Spleen (tissue), 11 donors: Measurements from ENCODE around the gene C17orf78. TPM values are rescaled to one million over a fixed set of nuclear protein-coding genes. Genes with fewer than 3 reads are reported as not detected.
"Not testable (repeated sequence)": the region's sequence is repeated elsewhere in the genome, so short reads cannot be mapped to it uniquely, and the experiment has no call there.

Experiments
- DNase-seq: peaks from one replicate; pipeline ENCODE4 v3.0.0-alpha.2; 2020
- H3K27ac ChIP-seq, 8 donors: fragments of 200-600 bp; sonication (generic) in 7 of 8; 1 replicate in 4 of 8; 2 replicates in 4 of 8; pipeline versions ENCODE4 v1.5.0 to v1.8.0; 2016 to 2021; ENCODE audit warnings: inconsistent platforms in 4 of 8, mild to moderate bottlenecking in 4 of 8, moderate library complexity in 1 of 8
- H3K27me3 ChIP-seq, 7 donors: fragments of 200-600 bp; sonication (generic) in 6 of 7; replicated peaks in 1 of 7; 1 replicate in 4 of 7; 2 replicates in 3 of 7; pipeline versions ENCODE4 v1.5.0 to v1.8.0; 2016 to 2021; ENCODE audit warnings: inconsistent platforms in 3 of 7, mild to moderate bottlenecking in 1 of 7
- H3K36me3 ChIP-seq, 6 donors: fragments of 200-600 bp; sonication (generic) in 5 of 6; 1 replicate in 4 of 6; 2 replicates in 2 of 6; pipeline versions ENCODE4 v1.5.0 to v1.8.0; 2016 to 2021; ENCODE audit warnings: inconsistent platforms in 2 of 6
- H3K4me1 ChIP-seq, 6 donors: fragments of 200-600 bp; sonication (generic) in 5 of 6; 1 replicate in 3 of 6; 2 replicates in 3 of 6; pipeline versions ENCODE4 v1.5.0 to v1.8.0; 2016 to 2021; ENCODE audit warnings: inconsistent platforms in 3 of 6
- H3K4me3 ChIP-seq, 8 donors: fragments of 200-600 bp; sonication (generic) in 7 of 8; 1 replicate in 4 of 8; 2 replicates in 4 of 8; pipeline versions ENCODE4 v1.5.0 to v1.8.0; 2016 to 2021; ENCODE audit warnings: inconsistent platforms in 4 of 8, mild to moderate bottlenecking in 4 of 8, moderate library complexity in 2 of 8
- H3K9me3 ChIP-seq, 8 donors: fragments of 200-600 bp; sonication (generic) in 7 of 8; 1 replicate in 4 of 8; 2 replicates in 4 of 8; pipeline versions ENCODE4 v1.5.0 to v1.8.0; 2016 to 2021; ENCODE audit warnings: inconsistent platforms in 4 of 8
- POLR2A ChIP-seq, 3 donors: fragments of 450-650 bp; IDR thresholded peaks; one replicate each; pipeline ENCODE4 v1.5.1; 2017; ENCODE audit warnings: antibody characterized with exemption in 3 of 3, mild to moderate bottlenecking in 1 of 3
- POLR2AphosphoS5 ChIP-seq, 3 donors: sonication (generic); formaldehyde crosslinking; IDR thresholded peaks; one replicate each; pipeline ENCODE4 v1.5.1; 2017; ENCODE audit warnings: antibody characterized with exemption in 3 of 3
- WGBS, 5 donors: extraction: QIAGEN DNeasy Blood & Tissue Kit in 3 of 5; methylation state at CpG; one replicate each; pipeline versions ENCODE4 v1.1.5 to v1.1.7; 2013 to 2018; 5-methylcytosine and 5-hydroxymethylcytosine counted together
- intact Hi-C: fragments of 100-400 bp; cut with DNase I; formaldehyde crosslinking; loops from one replicate; pipeline ENCODE4 v1.15.0; 2023; ENCODE audit warnings: low total_unique reads
- polyA plus RNA-seq, 3 donors: library from polyadenylated mRNA; stranded (reverse); fragments of 200-250 nt; gene quantifications; one replicate each; pipeline ENCODE4 v1.2.1, GENCODE V29; 2013
- total RNA-seq, 7 donors: library from RNA; depleted of rRNA in 3 of 7; stranded (reverse); fragments of >200 nt in 3 of 7; fragmentation: NEBNext Ultra II Directional in 4 of 7; extraction: Animal tissue kit (Norgen Biotek cat#: 25700) in 4 of 7; gene quantifications; one replicate each; pipeline versions ENCODE4 v1.1.0 to v1.2.1, GENCODE V29; 2016 to 2021
- TF ChIP-seq, protein P1 (sequence below), 11 experiments: fragments of 200-600 bp in 7 of 11; fragments of 450-650 bp in 4 of 11; sonication (generic) in 4 of 11; IDR thresholded peaks in 8 of 11; conservative IDR thresholded peaks in 3 of 11; 1 replicate in 7 of 11; 2 replicates in 4 of 11; pipeline versions ENCODE4 v1.4.0 to v1.8.0; 2016 to 2021; ENCODE audit warnings: antibody characterized with exemption in 11 of 11, inconsistent platforms in 4 of 11, mild to moderate bottlenecking in 1 of 11
- donor health status: healthy with polysubstance abuse.
- donor health status: DM: no; HTN: no; CAD: no; lungs with moderate emphysema.
- donor health status: DM: no; HTN: no; CAD: no.
- donor health status: Bipolar disorder and iron deficiency.
- donor health status: healthy.
- donor health status: DM: no; HTN: no; CAD: no.
- donor health status: DM: yes; HTN: yes; CAD: no.

Gene C17orf78
- total and polyA plus RNA-seq, 10 donors = not detected

GRCh38 chr17:37340804-37341203 lies 35.0 kb upstream of the C17orf78 start:
- Histone ChIP-seq H3K4me3 (no peak overlapping the region), H3K36me3 (peaks cover 0 to 29% (median 4%) of the 10 kb centered on the region in 6 donors), H3K27ac (no peak overlapping the region), H3K9me3 (no peaks in the 10 kb centered on the region), H3K4me1 (peaks cover 0 to 4% (median 0%) of the 10 kb centered on the region in 6 donors), H3K27me3 (no peaks in the 10 kb centered on the region)
- WGBS, 5 donors = 85 to 91% (median 86%) methylated on average over 2 of the region's 2 CpGs
- no peak for DNase-seq
- TF ChIP-seq, protein P1, sequence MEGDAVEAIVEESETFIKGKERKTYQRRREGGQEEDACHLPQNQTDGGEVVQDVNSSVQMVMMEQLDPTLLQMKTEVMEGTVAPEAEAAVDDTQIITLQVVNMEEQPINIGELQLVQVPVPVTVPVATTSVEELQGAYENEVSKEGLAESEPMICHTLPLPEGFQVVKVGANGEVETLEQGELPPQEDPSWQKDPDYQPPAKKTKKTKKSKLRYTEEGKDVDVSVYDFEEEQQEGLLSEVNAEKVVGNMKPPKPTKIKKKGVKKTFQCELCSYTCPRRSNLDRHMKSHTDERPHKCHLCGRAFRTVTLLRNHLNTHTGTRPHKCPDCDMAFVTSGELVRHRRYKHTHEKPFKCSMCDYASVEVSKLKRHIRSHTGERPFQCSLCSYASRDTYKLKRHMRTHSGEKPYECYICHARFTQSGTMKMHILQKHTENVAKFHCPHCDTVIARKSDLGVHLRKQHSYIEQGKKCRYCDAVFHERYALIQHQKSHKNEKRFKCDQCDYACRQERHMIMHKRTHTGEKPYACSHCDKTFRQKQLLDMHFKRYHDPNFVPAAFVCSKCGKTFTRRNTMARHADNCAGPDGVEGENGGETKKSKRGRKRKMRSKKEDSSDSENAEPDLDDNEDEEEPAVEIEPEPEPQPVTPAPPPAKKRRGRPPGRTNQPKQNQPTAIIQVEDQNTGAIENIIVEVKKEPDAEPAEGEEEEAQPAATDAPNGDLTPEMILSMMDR (IDR thresholded peaks at IDR 0.05 in 8 of 11, conservative IDR thresholded peaks at IDR 0.05 in 3 of 11) = no peak
- no peak for TF ChIP-seq POLR2A (IDR thresholded peaks at IDR 0.05)
- TF ChIP-seq POLR2AphosphoS5 (IDR thresholded peaks at IDR 0.05) = no peak
- intact Hi-C loops = no loop called here

- Histone ChIP-seq H3K4me3 (no peak overlapping the region), H3K36me3 (peaks cover 0 to 14% (median 0%) of the 10 kb centered on the region in 6 donors), H3K27me3 (no peaks in the 10 kb centered on the region), H3K27ac (no peak overlapping the region), H3K4me1 (peaks cover 0 to 4% (median 0%) of the 10 kb centered on the region in 6 donors), H3K9me3 (no peaks in the 10 kb centered on the region)
- no peak for DNase-seq
- intact Hi-C loops = no loop called here
- 43 to 96% (median 94%) methylated on average over 2 of the region's 2 CpGs for WGBS, 5 donors
- TF ChIP-seq POLR2AphosphoS5 (IDR thresholded peaks at IDR 0.05) (no peak), POLR2A (IDR thresholded peaks at IDR 0.05) (no peak)
- TF ChIP-seq, protein P1 (IDR thresholded peaks at IDR 0.05 in 8 of 11, conservative IDR thresholded peaks at IDR 0.05 in 3 of 11) = no peak
Observed at GRCh38 chr17:37342589-37342988, 33.2 kb upstream of the C17orf78 start.

DNA sequence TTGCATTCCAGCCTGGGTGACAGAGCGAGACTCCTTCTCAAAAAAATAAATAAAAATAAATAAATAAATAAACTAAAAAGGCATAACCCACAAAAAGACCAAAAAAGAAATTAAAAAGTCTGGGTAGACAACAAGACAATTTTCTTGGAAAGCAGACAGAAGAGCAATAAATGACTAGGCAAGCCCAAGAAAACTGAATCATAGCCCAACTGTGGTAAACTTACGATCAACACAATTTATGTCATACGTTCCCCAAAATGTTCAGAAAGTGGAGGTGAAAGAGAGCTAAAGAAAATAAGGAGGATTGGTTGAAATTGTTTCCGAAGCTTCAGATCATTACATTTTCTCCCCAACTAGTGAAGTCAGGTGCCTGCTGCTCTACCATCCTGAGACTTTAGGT lies 31.3 kb upstream of the C17orf78 start:
- Histone ChIP-seq H3K36me3 (peaks cover 0 to 5% (median 0%) of the 10 kb centered on the region in 6 donors), H3K4me3 (no peak overlapping the region), H3K9me3 (no peaks in the 10 kb centered on the region), H3K4me1 (no peaks in the 10 kb centered on the region), H3K27me3 (no peaks in the 10 kb centered on the region), H3K27ac (no peak overlapping the region)
- WGBS, 5 donors = 85 to 95% (median 91%) methylated on average over 4 of the region's 4 CpGs
- DNase-seq = no peak
- TF ChIP-seq, protein P1 (IDR thresholded peaks at IDR 0.05 in 8 of 11, conservative IDR thresholded peaks at IDR 0.05 in 3 of 11) = no peak
- TF ChIP-seq POLR2A (IDR thresholded peaks at IDR 0.05) (no peak), POLR2AphosphoS5 (IDR thresholded peaks at IDR 0.05) (no peak)
- intact Hi-C loops = no loop called here

DNA sequence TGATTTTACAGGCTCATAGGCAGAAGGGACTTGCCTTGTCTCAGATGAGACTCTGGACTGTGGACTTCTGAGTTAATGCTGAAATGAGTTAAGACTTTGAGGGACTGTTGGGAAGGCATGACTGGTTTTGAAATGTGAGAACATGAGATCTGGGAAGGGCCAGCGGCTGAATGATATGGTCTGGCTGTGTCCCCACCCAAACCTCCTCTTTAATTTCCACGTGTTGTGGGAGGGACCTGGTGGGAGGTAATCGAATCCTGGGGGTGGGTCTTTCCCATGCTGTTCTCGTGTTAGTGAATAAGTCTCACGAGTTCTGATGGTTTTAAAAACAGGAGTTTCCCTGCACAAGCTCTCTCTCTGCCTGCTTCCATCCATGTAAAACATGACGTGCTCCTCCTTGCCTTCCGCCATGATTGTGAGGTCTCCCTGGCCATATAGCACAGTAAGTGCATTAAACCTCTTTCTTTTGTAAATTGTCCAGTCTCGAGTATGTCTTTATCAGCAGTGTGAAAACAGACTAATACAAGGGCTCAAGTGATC lies 28.9 kb upstream of the C17orf78 start:
- 92 to 97% (median 93%) methylated on average over 8 of the region's 8 CpGs for WGBS, 5 donors
- H3K27ac ChIP-seq, H3K27me3 ChIP-seq, H3K4me3 ChIP-seq, H3K36me3 ChIP-seq, H3K9me3 ChIP-seq, H3K4me1 ChIP-seq, DNase-seq, intact Hi-C loops: not testable (repeated sequence)

GRCh38 chr17:37356796-37357569 lies 18.8 kb upstream of the C17orf78 start:
- intact Hi-C loops, H3K27ac ChIP-seq, H3K4me3 ChIP-seq, H3K27me3 ChIP-seq, DNase-seq, H3K9me3 ChIP-seq, H3K36me3 ChIP-seq: not testable (repeated sequence)
- peaks cover 11 to 43% (median 26%) of the 10 kb centered on the region in 6 donors for H3K4me1 ChIP-seq
- 89 to 93% (median 91%) methylated on average over 12 of the region's 12 CpGs for WGBS, 5 donors
